Measurements from ENCODE around the gene MTAP.

Gene MTAP

DNA sequence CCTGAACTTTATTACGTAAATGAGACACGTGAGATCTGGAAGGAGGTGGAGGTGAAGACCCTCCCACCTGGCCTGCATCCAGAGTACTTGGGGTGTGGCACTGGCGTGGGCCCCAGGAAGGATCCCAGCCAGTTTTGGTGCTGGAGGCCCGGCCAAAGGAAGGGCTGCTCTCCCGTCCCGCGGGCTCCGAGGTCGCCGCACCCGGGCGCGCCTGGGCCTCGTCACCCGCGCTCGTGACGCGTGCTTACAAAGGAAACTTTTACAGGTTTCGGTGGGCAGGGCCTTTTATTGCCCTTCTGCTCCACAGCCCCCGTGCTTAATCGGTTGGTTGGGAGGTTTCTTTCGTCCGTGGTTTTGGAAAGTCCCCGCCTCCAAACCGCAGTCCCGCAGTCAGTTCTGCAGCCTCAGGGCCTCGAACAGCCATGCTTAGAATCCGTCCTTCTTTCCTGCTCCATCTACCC, 162.5 kb downstream of the MTAP start:
- H3K36me3 ChIP-seq (ENCODE audit: control insufficient read depth, low read length): no peaks in the 10 kb centered on the region
- H3K27me3 ChIP-seq (ENCODE audit: control insufficient read depth, low read length): no peaks in the 10 kb centered on the region
- TF ChIP-seq, protein P1, sequence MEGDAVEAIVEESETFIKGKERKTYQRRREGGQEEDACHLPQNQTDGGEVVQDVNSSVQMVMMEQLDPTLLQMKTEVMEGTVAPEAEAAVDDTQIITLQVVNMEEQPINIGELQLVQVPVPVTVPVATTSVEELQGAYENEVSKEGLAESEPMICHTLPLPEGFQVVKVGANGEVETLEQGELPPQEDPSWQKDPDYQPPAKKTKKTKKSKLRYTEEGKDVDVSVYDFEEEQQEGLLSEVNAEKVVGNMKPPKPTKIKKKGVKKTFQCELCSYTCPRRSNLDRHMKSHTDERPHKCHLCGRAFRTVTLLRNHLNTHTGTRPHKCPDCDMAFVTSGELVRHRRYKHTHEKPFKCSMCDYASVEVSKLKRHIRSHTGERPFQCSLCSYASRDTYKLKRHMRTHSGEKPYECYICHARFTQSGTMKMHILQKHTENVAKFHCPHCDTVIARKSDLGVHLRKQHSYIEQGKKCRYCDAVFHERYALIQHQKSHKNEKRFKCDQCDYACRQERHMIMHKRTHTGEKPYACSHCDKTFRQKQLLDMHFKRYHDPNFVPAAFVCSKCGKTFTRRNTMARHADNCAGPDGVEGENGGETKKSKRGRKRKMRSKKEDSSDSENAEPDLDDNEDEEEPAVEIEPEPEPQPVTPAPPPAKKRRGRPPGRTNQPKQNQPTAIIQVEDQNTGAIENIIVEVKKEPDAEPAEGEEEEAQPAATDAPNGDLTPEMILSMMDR (IDR thresholded peaks at IDR 0.05; ENCODE audit: low read depth, low read length, poor library complexity, severe bottlenecking): no peak
- TF ChIP-seq EZH2phosphoT487 (IDR thresholded peaks at IDR 0.05; ENCODE audit: borderline replicate concordance, low read length): no peak
- no peaks in the 10 kb centered on the region for H3K4me1 ChIP-seq (ENCODE audit: control insufficient read depth, low read length)
- H3K9me2 ChIP-seq (replicated peaks; ENCODE audit: control insufficient read depth, low read length): no peaks in the 10 kb centered on the region
- H3K9me3 ChIP-seq (ENCODE audit: control insufficient read depth, insufficient read depth, low read length): no peaks in the 10 kb centered on the region
- H4K20me1 ChIP-seq (ENCODE audit: control insufficient read depth, insufficient read depth, low read depth, low read length): no peaks in the 10 kb centered on the region
- H3F3A ChIP-seq (ENCODE audit: control insufficient read depth, insufficient read depth): no peaks in the 10 kb centered on the region
- no peak overlapping the region for H3K4me3 ChIP-seq (ENCODE audit: low read length)
- no peak overlapping the region for H3K4me2 ChIP-seq (ENCODE audit: low read length)
- no peak overlapping the region for H3K27ac ChIP-seq (ENCODE audit: low read depth, low read length)
- H3K79me2 ChIP-seq (ENCODE audit: control insufficient read depth, low read length): no peaks in the 10 kb centered on the region

DNA sequence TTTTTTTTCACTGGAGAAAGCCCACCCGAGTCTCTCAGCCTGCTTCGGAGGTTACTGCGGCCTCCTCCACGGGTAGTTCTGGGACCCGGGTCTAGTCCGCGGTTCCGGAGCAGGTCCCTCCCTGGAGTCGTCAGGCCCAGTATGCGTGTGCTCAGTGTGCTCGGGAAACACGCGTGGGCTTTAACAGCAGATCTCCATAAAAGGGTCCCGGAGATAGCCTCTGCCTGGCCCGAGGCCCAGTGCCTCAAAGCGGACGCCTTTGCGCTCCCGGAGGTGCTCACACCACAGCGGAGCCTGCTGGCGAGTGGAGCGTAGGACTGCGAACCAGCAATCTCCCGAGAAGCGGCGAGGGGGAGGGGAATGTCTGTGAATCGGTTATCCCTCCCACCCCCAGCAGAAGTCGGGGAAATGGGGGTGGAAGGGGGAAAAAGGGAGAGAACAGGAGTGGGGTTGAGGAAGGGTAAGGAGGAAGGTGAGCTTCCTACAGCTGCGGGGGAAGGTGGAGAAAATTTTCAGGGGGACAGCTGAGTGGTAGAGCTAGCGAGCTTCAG, 163.0 kb downstream of the MTAP start:
- no peak overlapping the region for H3K4me3 ChIP-seq (ENCODE audit: low read length)
- no peaks in the 10 kb centered on the region for H3K9me3 ChIP-seq (ENCODE audit: control insufficient read depth, insufficient read depth, low read length)
- H3K27ac ChIP-seq (ENCODE audit: low read depth, low read length): no peak overlapping the region
- no peaks in the 10 kb centered on the region for H3K27me3 ChIP-seq (ENCODE audit: control insufficient read depth, low read length)
- no peaks in the 10 kb centered on the region for H3K79me2 ChIP-seq (ENCODE audit: control insufficient read depth, low read length)
- no peak overlapping the region for H3K4me2 ChIP-seq (ENCODE audit: low read length)
- H3K36me3 ChIP-seq (ENCODE audit: control insufficient read depth, low read length): no peaks in the 10 kb centered on the region
- no peak for TF ChIP-seq EZH2phosphoT487 (IDR thresholded peaks at IDR 0.05; ENCODE audit: borderline replicate concordance, low read length)
- TF ChIP-seq, protein P1 (IDR thresholded peaks at IDR 0.05; ENCODE audit: low read depth, low read length, poor library complexity, severe bottlenecking): no peak
- H4K20me1 ChIP-seq (ENCODE audit: control insufficient read depth, insufficient read depth, low read depth, low read length): no peaks in the 10 kb centered on the region
- H3K4me1 ChIP-seq (ENCODE audit: control insufficient read depth, low read length): no peaks in the 10 kb centered on the region
- H3K9me2 ChIP-seq (replicated peaks; ENCODE audit: control insufficient read depth, low read length): no peaks in the 10 kb centered on the region
- H3F3A ChIP-seq (ENCODE audit: control insufficient read depth, insufficient read depth): no peaks in the 10 kb centered on the region

DNA sequence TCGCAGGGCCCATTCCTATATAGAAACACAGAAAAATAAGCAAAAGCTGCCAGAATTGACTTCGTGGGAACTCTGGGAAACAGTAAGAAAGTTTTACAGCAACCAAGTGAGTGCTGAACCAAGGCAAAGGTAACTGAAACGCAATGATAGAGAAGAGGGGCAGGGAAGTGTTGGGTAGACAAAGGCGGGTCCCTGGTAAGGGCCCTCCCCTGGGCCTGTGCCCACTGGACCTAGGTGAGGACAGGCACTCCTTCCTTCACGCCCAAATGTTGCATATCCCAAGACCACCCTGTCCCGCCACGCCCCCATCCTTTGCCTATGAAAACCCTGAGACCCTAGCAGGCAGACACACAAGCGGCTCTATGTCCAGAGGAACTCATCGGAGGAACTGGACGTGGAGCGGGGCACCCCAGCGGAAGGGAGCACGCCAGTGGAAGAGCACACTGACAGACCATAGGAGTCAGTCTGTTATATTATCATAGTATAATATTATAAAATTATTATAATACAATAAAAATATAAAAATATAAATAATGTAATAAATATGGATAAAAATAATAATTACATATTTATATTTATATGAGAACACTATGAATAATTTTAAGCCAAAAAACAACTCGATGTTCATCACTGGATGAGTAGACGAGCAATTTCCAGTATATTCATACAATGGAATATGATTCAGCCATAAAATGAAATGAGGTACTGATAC, 163.9 kb downstream of the MTAP start:
- H3F3A ChIP-seq (ENCODE audit: control insufficient read depth, insufficient read depth): no peaks in the 10 kb centered on the region
- no peaks in the 10 kb centered on the region for H3K9me2 ChIP-seq (replicated peaks; ENCODE audit: control insufficient read depth, low read length)
- no peak overlapping the region for H3K27ac ChIP-seq (ENCODE audit: low read depth, low read length)
- H3K36me3 ChIP-seq (ENCODE audit: control insufficient read depth, low read length): no peaks in the 10 kb centered on the region
- no peak for TF ChIP-seq EZH2phosphoT487 (IDR thresholded peaks at IDR 0.05; ENCODE audit: borderline replicate concordance, low read length)
- TF ChIP-seq, protein P1 (IDR thresholded peaks at IDR 0.05; ENCODE audit: low read depth, low read length, poor library complexity, severe bottlenecking): no peak
- no peak overlapping the region for H3K4me3 ChIP-seq (ENCODE audit: low read length)
- H3K4me2 ChIP-seq (ENCODE audit: low read length): no peak overlapping the region
- no peaks in the 10 kb centered on the region for H3K27me3 ChIP-seq (ENCODE audit: control insufficient read depth, low read length)
- no peaks in the 10 kb centered on the region for H3K4me1 ChIP-seq (ENCODE audit: control insufficient read depth, low read length)
- H4K20me1 ChIP-seq (ENCODE audit: control insufficient read depth, insufficient read depth, low read depth, low read length): no peaks in the 10 kb centered on the region
- H3K79me2 ChIP-seq (ENCODE audit: control insufficient read depth, low read length): no peaks in the 10 kb centered on the region
- H3K9me3 ChIP-seq (ENCODE audit: control insufficient read depth, insufficient read depth, low read length): no peaks in the 10 kb centered on the region

All from DOHH2 (cell line).